GM21423 (cell line): Measurements from ENCODE around the gene TWF2.

ENCODE experiments used
- ATAC-seq: cut with Tn5 transposase; IDR thresholded peaks from one replicate; pipeline ENCODE4 v1.9.1; 2021; ENCODE audit warnings: mild to moderate bottlenecking, moderate library complexity; ENCODE audit not compliant: unreplicated experiment

The TWF2 gene

DNA sequence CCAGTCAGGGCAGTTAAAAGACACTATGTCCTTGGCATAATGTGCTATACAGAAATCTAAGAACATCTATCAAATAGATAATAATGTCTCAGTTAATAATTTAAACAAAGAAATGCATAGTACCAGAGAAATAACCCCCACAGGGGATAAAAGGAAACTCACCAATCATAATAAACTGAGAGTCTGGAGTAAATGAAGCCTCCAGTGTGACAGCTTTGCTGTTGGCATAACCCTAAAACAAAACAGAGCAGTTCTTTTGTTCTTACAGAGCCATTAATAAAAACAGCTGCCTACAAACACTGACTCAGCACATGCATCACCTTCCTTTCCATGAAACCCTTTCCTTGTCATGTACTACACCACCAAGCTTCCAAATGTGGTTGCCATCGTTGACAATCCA, 20.1 kb upstream of the TWF2 start:
- no peak for ATAC-seq

DNA sequence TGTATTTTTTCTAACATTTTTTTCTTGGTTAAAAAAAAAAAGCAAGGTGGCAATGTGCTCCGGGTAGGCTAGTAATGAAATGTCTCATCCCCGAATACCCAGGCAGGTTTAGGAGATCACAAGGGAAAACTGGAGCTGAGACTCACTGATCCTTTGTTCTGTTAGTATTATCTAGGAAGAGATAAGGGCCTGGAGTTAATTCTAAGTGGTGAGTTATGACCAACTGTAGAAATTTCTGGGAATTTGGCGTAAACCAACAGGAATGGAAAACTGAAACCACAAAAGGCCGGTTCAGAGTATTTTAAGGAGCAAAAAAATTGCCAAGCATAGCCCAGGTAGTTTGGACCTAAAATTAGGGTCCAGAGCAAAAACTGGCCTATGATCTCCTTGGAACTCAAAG, 19.0 kb upstream of the TWF2 start:
- ATAC-seq, result no peak

DNA sequence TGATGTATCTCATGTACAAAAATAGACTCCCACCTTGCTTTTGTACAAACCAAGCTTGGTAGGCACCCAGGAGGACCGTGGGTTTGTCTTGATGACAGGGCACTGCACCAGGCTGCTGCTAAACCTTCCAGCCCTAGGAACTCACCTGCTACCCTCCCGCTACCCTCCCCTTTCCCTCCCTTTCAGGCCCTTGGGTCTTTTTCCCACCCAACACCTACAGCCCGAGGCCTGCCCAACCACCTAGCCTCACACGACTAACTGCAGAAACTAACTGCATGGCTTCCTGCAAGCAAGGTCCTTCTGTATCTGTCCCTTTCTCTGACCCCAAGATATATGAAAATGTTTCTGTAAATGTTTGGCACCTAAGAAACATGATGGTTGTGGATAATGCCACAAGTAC, 17.7 kb upstream of the TWF2 start:
- ATAC-seq, result no peak

DNA sequence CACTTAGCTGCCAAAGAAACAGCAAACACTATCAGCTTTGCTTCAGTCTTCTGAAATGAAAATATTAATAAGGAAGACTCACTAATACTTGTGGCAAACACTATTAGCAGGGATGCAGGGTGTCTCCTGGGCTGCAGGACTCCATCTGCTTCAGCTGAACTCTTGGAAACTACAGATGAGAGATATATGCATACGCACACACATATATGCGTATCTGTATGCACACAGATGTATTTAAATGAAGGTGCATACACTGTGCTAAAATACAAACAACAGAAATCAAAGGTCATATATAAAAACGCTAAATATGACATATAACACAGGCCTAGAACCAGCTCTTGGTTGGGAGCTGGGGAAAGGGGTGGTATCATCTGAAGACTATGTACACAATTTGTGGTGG, 17.2 kb upstream of the TWF2 start:
- ATAC-seq, result no peak

DNA sequence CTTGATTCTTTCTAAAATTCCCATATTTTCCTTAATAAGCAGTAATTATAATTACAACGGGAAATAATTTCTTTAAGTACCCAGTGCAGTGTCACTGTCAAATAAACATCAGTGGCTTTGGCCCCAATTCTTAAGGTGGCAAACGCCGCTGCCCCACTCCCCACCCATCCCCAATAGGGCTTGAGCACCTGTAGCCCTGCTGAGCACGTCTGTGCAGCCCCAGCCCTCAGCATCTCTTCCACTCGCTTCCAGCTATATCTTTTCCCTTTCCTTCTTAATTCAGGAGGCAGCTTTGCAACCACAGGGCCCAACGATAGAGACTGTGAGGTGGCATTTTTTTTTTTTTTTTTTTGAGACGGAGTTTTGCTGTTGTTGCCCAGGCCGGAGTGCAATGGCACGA, 15.7 kb upstream of the TWF2 start:
- no peak for ATAC-seq

DNA sequence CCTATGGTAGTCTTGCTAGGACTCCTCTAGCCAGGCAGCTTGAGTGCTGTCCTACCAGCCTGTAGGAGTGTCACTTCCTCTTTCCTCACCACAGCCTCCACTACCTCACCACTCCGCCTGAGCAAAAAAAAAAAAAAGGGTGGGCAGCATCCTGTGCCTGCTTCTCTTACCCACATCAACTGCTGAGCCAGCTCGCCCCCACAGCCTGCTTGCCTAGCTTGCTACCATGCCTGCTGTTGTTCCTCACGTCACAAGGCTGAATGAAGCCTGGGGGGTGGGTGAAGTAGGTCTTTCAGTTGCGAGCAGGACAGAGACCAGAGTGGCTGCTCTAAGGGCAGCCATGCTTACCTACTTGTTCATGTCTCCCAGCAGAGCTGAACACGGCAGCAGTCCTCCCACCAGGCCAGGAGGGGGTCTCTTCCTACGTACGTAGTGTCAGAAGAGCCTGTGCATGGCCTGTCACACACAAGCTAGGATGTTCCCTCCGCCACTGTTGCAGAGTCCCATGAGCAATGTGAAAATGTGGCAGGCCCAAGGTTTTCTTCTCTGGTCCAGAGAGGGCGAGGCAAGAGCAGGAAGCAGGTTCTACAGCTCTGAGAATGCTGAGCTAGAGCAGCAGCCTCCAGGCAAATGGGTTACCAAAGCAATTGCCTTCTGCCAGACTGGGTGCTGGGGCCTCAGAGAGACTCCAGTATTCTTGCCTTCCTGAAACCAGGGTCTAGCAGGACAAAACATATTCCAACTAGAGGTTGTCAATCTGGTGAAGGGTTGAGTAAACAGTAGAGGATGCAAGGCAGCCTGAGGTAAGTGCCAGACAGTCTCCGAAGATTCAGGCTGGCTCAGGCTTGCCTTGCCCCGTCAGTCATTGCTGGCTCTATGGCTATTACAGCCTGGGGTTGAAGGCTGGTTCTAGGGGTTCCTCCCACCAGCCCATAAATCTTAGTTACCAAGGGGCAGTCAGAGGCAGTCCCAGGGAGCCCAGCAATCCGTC, 14.7 kb upstream of the TWF2 start:
- peak; percentile 87 for ATAC-seq

DNA sequence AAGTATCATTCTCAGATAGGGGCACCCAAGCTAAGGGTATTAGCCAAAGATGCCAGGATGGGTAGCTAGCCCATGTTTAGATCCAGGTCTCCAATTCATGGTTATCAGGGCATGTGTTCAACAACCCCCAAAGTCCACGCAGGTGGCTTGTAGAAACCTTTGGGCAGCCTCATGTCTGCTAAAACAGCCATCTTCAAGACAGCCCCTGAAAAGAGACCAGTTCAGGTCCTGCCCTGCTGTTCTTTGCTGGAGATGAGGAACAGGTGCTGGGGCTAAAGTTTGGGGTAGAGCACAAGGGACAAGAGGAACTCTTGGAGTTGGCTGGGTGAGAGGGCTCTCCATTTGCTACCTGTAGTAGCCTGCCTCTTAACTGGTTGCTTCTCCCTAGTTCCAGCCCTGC, 11.2 kb upstream of the TWF2 start:
- no peak for ATAC-seq

DNA sequence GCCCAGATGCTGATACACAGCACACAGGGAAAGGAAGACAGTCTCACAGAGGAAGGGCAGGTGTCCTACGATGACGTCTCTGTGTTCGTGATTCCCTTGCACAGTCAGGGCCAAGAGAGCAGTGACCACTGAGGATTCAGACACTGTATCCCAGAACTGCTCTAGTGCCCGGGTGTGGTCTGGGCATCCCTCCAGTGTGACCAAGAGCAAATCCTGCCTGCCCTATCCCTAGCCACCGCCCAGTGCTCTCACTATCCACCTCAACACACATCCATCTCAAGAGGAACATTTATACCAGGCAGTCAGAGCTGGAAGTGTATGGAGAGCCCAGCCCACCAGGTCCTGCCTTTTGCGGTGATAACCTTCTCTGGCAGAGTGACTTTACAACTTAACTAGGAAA, 10.7 kb upstream of the TWF2 start:
- ATAC-seq, result no peak

DNA sequence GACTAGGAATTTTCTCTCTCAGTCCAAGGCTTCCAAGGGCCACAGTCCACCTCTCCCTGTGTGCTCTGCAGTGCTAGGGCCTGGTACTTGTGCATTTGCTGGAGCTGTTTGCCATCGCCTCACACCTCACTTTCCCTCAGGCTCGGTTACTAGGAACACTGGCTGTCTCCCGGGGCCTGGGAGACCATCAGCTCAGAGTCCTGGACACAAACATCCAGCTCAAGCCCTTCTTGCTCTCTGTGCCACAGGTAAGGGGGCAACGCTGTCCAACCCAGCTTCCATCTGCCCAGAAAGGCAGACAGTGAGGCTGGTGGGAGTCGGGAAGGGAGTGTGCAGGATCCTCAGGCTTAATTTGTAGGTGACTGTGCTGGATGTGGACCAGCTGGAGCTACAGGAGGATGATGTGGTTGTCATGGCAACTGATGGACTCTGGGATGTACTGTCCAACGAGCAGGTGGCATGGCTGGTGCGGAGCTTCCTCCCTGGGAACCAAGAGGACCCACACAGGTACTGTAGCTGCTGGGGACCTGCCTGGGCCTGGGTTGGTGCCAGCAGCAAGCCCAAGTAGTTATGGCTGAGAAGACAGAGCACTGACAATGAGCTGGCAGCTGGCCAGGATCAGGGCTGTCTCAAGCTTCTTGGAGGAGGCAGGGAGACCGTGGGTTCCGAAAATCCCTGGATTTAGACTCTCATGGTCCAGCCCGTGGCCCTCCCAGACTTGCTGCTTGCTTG, 10.0 kb upstream of the TWF2 start:
- no peak for ATAC-seq

DNA sequence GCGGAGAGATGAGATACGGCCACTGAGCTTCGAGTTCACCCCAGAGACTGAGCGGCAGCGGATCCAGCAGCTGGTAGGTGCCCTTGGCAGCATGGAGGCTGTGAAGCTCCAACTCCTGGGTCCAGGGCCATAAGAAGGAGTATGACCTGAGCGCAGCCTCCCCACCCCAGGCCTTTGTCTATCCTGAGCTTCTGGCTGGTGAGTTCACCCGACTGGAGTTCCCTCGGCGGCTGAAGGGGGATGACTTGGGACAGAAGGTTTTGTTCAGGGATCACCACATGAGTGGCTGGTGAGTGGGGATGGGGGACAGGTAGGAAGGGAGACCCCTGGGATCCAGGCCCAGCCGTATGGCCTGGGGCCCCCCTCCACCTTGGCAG, 9.2 kb upstream of the TWF2 start:
- ATAC-seq, result no peak

DNA sequence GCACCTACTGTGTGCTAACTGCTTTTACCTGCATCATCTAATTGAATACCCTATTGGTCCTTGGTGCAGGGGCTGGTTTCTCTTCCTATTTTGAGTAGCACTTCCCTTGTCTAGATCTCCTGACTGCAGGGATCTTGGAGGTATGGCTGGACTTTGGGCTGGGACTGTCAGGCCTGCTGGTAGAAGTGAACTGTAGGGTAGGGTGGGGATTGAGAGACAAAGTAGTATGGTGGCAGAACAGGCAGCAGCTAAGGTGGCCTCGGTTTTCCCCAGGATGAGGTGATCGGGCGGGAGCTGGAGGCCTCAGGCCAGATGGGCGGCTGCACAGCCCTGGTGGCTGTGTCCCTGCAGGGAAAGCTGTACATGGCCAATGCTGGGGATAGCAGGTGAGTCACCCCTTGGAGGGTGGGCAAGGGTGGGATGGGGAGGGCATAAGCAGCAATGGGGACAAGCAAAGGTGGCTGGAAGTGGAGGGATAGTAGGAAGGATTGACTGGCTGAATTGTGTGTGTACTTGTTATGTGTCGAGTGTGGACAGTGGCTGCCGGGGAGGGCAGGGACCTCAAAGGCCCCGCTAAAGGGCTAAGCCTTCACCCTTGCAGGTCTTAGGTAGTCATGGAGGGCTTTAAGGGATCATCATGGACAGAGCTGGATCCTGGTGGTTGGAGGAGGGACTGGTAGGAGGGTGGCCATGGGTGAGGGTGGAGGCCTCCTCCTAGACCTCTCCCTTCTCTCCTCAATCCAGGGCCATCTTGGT, 8.6 kb upstream of the TWF2 start:
- no peak for ATAC-seq

DNA sequence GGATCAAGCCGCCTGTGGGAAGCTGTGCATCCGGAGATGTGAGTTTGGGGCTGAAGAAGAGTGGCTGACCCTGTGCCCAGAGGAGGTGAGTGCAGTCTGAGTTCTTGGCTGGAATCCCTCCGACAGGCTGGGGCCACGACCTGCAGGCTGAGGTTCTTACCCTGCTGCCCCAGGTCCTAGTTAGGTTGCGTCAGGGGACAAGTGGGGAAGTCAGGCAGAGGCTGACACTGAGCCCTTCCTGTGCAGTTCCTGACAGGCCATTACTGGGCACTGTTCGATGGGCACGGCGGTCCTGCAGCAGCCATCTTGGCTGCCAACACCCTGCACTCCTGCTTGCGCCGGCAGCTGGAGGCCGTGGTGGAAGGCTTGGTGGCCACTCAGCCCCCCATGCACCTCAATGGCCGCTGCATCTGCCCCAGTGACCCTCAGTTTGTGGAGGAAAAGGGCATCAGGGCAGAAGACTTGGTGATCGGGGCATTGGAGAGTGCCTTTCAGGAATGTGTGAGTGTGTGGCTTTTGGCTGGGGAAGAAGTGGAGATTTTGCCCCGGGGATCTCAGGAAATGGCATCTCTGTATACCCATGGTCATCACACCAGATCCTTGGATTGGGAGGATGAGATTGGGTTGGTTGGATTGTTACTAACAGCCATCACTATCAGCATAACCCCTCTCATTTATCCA, 7.9 kb upstream of the TWF2 start:
- ATAC-seq, result no peak

DNA sequence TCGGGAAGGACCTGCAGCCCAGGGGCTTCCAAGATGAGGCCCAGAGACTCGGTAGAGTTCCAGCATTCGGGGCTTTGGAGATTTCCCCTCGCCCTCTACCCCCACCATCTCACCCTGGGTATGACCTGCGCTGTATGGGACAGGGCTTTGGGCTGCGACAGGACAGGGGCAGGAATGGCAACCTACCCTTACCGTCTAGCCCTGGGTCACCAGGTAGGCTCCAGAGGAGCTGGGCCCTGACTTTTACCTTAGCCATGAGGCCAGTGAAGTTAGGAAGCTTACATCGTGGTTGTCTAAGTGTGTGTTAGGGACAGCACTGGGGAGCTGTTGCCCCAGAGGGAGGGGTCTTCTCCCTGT, 7.3 kb upstream of the TWF2 start:
- no peak for ATAC-seq

DNA sequence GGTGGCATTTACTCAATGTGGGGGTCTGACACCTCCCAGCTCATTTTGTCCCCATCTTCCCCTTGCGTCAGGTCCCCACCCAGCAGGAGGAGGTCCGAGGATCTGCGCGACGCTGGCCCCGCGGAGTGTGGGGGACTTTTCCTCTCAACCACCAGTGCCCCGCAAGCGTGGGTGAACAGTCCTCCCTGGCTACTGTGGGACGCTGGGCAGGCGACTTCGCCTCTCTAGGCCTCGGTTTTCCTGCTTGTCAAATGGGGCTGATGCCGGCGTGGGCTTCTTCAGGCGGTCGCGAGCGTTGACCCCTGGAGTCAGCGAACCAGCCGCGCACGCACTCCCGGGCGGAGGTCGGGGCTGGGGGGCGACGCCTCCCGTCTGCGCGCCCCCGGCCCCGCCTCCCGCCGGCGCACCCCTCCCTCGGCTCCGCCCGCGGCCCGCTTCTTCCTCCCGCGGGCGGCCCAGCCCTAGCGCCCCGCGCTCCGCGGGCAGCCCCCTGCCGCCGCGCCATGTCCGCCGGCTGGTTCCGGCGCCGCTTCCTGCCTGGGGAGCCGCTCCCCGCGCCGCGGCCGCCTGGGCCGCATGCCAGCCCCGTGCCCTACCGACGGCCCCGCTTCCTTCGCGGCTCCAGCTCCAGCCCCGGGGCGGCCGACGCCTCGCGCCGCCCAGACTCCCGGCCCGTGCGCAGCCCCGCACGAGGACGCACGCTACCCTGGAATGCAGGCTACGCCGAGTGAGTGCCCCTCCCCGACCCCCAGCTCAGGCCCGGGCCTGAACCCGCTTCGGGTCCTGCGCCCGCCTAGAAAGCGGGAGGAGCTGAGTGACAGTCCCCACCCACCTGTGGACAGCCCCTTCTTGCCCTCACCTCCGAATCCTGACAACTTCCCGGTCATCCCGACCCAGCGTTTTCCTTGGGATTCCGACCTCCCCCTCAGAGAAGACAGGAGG, 6.6 kb upstream of the TWF2 start, which contains the start of gene PPM1M:
Gene PPM1M, plus strand, starts transcription at position 438 of the 942 bp plus-strand sequence. Its CDS starts 66 bp downstream, at position 504.
- no peak for ATAC-seq

DNA sequence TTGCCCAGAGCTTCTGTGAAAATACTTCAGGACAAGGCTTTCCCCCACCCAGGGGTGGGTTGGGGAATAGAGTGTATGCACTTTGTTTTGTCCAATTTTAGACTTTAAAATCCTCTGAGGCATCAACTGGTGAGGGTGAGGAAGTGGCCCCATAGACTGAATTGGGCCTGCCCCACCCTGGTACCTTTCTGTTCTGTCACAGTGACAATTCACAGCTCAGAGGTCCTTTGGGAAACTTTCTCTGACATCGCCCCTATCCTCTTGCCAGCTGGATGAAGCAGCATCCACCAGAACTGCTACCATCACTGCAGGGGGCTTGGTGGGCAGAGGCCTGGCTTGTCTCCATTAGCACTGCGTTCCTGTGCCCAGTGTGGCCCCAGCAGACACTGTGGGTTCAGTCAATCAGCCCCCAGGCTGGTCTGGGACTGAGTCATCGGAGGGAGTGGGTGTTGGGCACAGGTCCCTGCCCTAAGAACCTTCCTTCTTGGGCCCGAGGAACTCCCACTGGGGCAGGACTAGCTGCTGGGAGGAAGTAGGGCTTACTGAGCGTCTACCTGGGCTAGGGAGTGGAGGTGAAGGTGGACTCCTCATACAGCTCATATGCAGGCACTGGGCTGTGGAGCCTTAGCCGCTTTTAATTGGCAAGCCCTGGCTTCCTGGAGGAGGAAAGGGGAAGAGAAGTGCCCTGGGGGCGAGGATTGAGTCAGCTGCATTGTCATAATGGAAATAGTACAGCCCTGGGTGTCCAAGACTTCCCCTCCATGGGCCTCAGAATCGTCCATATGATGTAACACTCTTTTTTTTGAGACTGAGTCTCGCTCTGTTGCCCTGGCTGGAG, 5.1 kb upstream of the TWF2 start:
- ATAC-seq, result peak; percentile 33

DNA sequence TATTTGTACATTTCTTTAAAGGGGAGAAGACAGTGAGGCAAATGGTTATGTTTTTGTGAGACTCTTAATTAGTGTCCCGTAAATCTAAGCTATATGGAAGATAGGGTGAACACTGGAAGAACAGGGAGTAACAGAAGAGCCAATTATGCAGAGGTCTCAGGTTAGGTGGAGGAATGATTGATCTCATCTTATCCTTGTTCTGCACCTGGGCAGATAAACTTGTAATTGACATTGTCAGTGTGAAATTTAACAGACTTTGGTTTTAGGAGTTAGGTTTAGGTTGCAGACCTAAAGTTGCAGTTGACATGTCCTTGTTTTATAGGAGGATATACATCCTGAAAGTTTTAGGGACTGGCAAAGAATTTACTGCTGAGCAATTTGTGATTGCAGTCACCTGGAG, 3.1 kb upstream of the TWF2 start:
- no peak for ATAC-seq

DNA sequence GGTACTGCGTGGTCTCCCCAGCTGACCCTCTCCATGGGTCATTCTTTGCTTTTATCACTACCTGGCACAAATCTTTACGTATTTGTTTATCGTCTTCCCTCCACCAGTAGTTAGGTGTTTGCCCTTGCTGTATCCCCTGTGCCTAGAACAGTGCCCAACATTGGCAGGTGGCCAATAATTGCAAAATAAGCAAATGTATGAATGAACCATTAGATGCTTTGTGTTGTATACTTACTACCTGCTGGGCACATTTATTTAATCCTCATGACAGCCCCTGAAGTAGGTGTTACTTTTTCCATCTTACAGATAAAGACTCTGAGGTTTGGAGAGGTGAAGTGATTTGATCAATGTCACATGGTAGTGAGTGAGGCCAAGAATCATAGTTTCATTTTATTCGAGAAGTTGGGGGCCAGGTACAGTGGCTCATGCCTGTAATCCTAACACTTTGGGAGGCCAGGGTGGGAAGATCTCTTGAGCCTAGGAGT, 2.0 kb upstream of the TWF2 start:
- ATAC-seq, result no peak

DNA sequence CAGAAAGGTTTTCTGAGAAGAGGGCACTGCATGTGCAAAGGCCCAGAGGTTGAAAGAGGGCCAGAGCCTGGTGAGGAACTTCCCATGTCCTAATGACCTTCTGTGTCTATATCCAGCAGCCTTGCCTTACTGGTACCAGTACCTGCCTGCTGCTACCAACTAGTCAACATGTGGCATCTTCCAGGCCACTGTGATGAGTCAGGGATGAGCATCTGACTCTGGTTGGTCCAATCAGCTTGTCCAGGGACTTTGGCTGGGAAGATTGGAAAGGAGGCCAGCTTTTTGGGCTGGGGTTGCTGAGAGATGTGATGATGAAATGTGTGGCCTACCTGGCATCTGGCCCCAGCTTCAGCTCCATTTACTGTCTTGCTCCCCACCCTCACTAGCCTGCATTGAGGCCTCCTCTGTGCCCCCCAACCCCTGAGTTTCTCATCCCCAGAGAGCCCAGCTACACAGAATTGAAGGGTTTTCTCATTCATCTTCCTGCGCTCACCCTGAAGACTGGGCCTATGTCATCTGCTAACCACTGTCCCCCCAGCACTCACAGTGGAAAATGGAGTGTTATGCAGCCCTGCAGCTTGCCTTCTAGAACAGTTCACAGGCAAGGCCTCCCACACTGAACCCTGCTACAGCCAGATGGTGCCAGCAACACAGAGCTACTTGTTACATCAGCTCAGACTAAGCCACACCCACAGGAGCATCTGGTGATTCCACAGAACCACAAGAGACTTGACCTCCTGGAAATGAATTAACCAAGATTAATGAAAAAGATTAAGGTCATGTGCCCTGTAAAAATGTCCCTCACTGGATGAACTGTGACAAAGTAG, 1.3 kb upstream of the TWF2 start:
- ATAC-seq, result no peak
